ENCODE measurements around the gene PPP1R36.
"Not testable (repeated sequence)": the region's sequence is repeated elsewhere in the genome, so short reads cannot be mapped to it uniquely, and the experiment has no call there.

PPP1R36 gene

GRCh38 chr14:64617872-64618408 is 68.2 kb downstream of the PPP1R36 start:
- not testable (repeated sequence) for DNase-seq

- DNase-seq: no peak
These were observed 71.1 kb downstream of the PPP1R36 start for GRCh38 chr14:64620910-64621309.

GRCh38 chr14:64623554-64624165 is 73.9 kb downstream of the PPP1R36 start:
- DNase-seq: no peak

- no peak for DNase-seq
These were observed 75.8 kb downstream of the PPP1R36 start for GRCh38 chr14:64625386-64626232.

GRCh38 chr14:64628940-64629408 is 79.2 kb downstream of the PPP1R36 start:
- no peak for DNase-seq

GRCh38 chr14:64630778-64631177 is 81.0 kb downstream of the PPP1R36 start:
- DNase-seq: no peak

- not testable (repeated sequence) for DNase-seq
These were observed 81.5 kb downstream of the PPP1R36 start for GRCh38 chr14:64631222-64631621.

- DNase-seq: no peak
These were observed 82.3 kb downstream of the PPP1R36 start for GRCh38 chr14:64632056-64632455.

- DNase-seq: no peak
These were observed 84.8 kb downstream of the PPP1R36 start for GRCh38 chr14:64634558-64634957.

GRCh38 chr14:64636208-64636979 is 86.6 kb downstream of the PPP1R36 start:
- DNase-seq: no peak

- DNase-seq: no peak
These were observed 87.2 kb downstream of the PPP1R36 start for GRCh38 chr14:64636980-64637429.

- DNase-seq: no peak
These were observed 88.1 kb downstream of the PPP1R36 start for GRCh38 chr14:64637735-64638473.

GRCh38 chr14:64638625-64639024 is 88.9 kb downstream of the PPP1R36 start:
- no peak for DNase-seq

All from NCI-H1105 (cell line).